HG03558 (cell line): ENCODE measurements around the gene SCYGR4.
"Not testable (repeated sequence)": the region's sequence is repeated elsewhere in the genome, so short reads cannot be mapped to it uniquely, and the experiment has no call there.

Experiments used
- ATAC-seq: cut with Tn5 transposase; IDR thresholded peaks from one replicate; pipeline ENCODE4 v1.9.1; 2021; ENCODE audit warnings: moderate number of reproducible peaks; ENCODE audit not compliant: unreplicated experiment; ENCODE audit errors: extremely low read depth

SCYGR4 gene

GRCh38 chr2:227617316-227618230 lies at the start of gene SCYGR4:
SCYGR4 (plus strand) TSS chr2:227617498; CDS start chr2:227617498, 0 bp downstream.
- no peak for ATAC-seq

- no peak for ATAC-seq
Observed at GRCh38 chr2:227568852-227569169, 48.5 kb upstream of the SCYGR4 start.

- no peak for ATAC-seq
Observed at GRCh38 chr2:227570615-227571014, 46.7 kb upstream of the SCYGR4 start.

- ATAC-seq = no peak
Observed at GRCh38 chr2:227576110-227576509, 41.2 kb upstream of the SCYGR4 start.

- ATAC-seq = no peak
Observed at GRCh38 chr2:227576812-227577211, 40.5 kb upstream of the SCYGR4 start.

- ATAC-seq = no peak
Observed at GRCh38 chr2:227577555-227577954, 39.7 kb upstream of the SCYGR4 start.

- no peak for ATAC-seq
Observed at GRCh38 chr2:227578642-227579041, 38.7 kb upstream of the SCYGR4 start.

- no peak for ATAC-seq
Observed at GRCh38 chr2:227579791-227580190, 37.5 kb upstream of the SCYGR4 start.

GRCh38 chr2:227582369-227582768 lies 34.9 kb upstream of the SCYGR4 start:
- no peak for ATAC-seq

- no peak for ATAC-seq
Observed at GRCh38 chr2:227592694-227593387, 24.5 kb upstream of the SCYGR4 start.

GRCh38 chr2:227595797-227596196 lies 21.5 kb upstream of the SCYGR4 start:
- no peak for ATAC-seq

- no peak for ATAC-seq
Observed at GRCh38 chr2:227597036-227597435, 20.3 kb upstream of the SCYGR4 start.

- no peak for ATAC-seq
Observed at GRCh38 chr2:227597998-227598397, 19.3 kb upstream of the SCYGR4 start.

GRCh38 chr2:227598835-227599503 lies 18.3 kb upstream of the SCYGR4 start, which contains the start of gene SCYGR2:
SCYGR2 (plus strand) TSS chr2:227598893; CDS start chr2:227598893, 0 bp downstream.
- ATAC-seq = not testable (repeated sequence)

GRCh38 chr2:227602358-227602757 lies 14.9 kb upstream of the SCYGR4 start:
- ATAC-seq = no peak

- no peak for ATAC-seq
Observed at GRCh38 chr2:227606476-227606875, 10.8 kb upstream of the SCYGR4 start.

- ATAC-seq = no peak
Observed at GRCh38 chr2:227607941-227608340, 9.4 kb upstream of the SCYGR4 start.

- ATAC-seq = no peak
Observed at GRCh38 chr2:227608561-227609338, 8.5 kb upstream of the SCYGR4 start.

GRCh38 chr2:227610123-227610522 lies 7.2 kb upstream of the SCYGR4 start:
- no peak for ATAC-seq
